Neural cell (in vitro differentiated cells): ENCODE measurements around the gene RSU1.

ENCODE experiments used
- EP300 ChIP-seq: fragments of 450-650 bp; conservative IDR thresholded peaks from 2 replicates; pipeline ENCODE4 v1.6.1; 2014; ENCODE audit warnings: antibody characterized with exemption, mild to moderate bottlenecking, moderate library complexity; ENCODE audit not compliant: poor library complexity, severe bottlenecking
- EZH2 ChIP-seq: fragments of 200-600, 300-800 bp; shearing (Covaris generic), sonication (generic); IDR thresholded peaks from 2 replicates; pipeline ENCODE4 v1.6.1; 2014; ENCODE audit warnings: antibody characterized with exemption, low read length, borderline replicate concordance, mild to moderate bottlenecking; ENCODE audit not compliant: insufficient read depth, poor library complexity, severe bottlenecking
- MXI1 ChIP-seq: fragments of 450-650 bp; conservative IDR thresholded peaks from 2 replicates; pipeline ENCODE4 v1.6.1; 2014; ENCODE audit warnings: antibody characterized with exemption, mild to moderate bottlenecking; ENCODE audit not compliant: poor library complexity, severe bottlenecking
- POLR2AphosphoS5 ChIP-seq: IDR thresholded peaks from 2 replicates; pipeline ENCODE4 v1.6.1; 2012
- SMC3 ChIP-seq: fragments of 450-650 bp; conservative IDR thresholded peaks from 2 replicates; pipeline ENCODE4 v1.6.1; 2014; ENCODE audit warnings: antibody characterized with exemption, mild to moderate bottlenecking, moderate library complexity; ENCODE audit not compliant: poor library complexity
- TAF1 ChIP-seq: IDR thresholded peaks from 2 replicates; pipeline ENCODE4 v1.6.1; 2012; ENCODE audit warnings: low read depth
- TF ChIP-seq, protein P1 (sequence below): fragments of 450-650 bp; IDR thresholded peaks from 2 replicates; pipeline ENCODE4 v1.5.1; 2014; ENCODE audit warnings: antibody characterized with exemption, mild to moderate bottlenecking, moderate library complexity; ENCODE audit not compliant: poor library complexity, severe bottlenecking
- TF ChIP-seq, protein P2 (sequence below): IDR thresholded peaks from 2 replicates; pipeline ENCODE4 v1.6.1; 2012; ENCODE audit warnings: borderline replicate concordance

DNA sequence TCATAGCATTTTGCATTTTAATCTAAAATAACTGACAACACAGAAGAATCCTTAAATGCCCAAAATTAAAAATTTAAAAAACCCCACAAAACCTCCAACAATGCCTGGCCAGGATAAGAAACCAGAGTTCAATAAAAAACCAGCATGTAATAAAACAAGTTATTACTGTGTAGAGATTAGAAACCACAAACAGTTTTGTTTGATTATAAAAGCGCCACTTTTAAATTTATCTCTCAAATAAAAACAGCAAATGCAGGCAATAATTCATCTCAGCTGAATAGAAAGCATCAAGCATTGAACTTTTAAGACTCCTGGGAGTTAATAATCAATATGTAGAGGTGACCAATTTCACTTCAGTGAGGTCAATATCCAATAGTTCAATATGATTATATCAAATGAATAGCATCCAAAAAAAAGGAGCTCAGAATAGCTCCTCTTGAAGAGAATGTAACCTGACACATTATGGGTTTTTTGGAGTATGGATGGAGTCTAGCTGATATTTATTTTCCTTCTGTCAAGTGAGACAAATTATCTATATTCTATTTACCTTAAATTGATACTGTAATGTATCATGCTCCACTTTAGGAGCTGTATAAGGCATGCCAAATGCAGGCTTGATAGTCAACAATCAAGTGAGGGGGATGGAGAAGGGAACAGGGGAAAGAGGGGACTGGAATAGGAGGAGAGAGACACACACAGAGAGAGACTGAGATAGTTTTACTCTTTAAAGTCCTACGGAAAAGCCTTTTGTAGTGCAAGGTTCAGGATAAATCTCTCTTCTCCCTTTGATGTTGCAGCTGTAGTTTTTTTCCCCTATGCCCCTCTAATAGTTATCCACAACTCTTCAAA lies 130.9 kb downstream of the RSU1 start:
- TF ChIP-seq, protein P1, sequence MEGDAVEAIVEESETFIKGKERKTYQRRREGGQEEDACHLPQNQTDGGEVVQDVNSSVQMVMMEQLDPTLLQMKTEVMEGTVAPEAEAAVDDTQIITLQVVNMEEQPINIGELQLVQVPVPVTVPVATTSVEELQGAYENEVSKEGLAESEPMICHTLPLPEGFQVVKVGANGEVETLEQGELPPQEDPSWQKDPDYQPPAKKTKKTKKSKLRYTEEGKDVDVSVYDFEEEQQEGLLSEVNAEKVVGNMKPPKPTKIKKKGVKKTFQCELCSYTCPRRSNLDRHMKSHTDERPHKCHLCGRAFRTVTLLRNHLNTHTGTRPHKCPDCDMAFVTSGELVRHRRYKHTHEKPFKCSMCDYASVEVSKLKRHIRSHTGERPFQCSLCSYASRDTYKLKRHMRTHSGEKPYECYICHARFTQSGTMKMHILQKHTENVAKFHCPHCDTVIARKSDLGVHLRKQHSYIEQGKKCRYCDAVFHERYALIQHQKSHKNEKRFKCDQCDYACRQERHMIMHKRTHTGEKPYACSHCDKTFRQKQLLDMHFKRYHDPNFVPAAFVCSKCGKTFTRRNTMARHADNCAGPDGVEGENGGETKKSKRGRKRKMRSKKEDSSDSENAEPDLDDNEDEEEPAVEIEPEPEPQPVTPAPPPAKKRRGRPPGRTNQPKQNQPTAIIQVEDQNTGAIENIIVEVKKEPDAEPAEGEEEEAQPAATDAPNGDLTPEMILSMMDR, result no peak
- TF ChIP-seq POLR2AphosphoS5, result no peak
- no peak for TF ChIP-seq EP300
- no peak for TF ChIP-seq EZH2
- TF ChIP-seq TAF1, result no peak
- TF ChIP-seq, protein P2, sequence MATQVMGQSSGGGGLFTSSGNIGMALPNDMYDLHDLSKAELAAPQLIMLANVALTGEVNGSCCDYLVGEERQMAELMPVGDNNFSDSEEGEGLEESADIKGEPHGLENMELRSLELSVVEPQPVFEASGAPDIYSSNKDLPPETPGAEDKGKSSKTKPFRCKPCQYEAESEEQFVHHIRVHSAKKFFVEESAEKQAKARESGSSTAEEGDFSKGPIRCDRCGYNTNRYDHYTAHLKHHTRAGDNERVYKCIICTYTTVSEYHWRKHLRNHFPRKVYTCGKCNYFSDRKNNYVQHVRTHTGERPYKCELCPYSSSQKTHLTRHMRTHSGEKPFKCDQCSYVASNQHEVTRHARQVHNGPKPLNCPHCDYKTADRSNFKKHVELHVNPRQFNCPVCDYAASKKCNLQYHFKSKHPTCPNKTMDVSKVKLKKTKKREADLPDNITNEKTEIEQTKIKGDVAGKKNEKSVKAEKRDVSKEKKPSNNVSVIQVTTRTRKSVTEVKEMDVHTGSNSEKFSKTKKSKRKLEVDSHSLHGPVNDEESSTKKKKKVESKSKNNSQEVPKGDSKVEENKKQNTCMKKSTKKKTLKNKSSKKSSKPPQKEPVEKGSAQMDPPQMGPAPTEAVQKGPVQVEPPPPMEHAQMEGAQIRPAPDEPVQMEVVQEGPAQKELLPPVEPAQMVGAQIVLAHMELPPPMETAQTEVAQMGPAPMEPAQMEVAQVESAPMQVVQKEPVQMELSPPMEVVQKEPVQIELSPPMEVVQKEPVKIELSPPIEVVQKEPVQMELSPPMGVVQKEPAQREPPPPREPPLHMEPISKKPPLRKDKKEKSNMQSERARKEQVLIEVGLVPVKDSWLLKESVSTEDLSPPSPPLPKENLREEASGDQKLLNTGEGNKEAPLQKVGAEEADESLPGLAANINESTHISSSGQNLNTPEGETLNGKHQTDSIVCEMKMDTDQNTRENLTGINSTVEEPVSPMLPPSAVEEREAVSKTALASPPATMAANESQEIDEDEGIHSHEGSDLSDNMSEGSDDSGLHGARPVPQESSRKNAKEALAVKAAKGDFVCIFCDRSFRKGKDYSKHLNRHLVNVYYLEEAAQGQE, result no peak
- no peak for TF ChIP-seq SMC3
- no peak for TF ChIP-seq MXI1
